Activated CD4-positive, alpha-beta T cell treated with anti-CD3 and anti-CD28 coated beads for 36 hours (primary cell): ENCODE data around the gene GLYATL1B. TPM values are rescaled to one million over a fixed set of nuclear protein-coding genes. Genes with fewer than 3 reads are reported as not detected.
"Not testable (repeated sequence)": the region's sequence is repeated elsewhere in the genome, so short reads cannot be mapped to it uniquely, and the experiment has no call there.

Experiments used
- ATAC-seq: fragments of 200-7000 bp; cut with Tn5 transposase; one replicate; pipeline ENCODE4 v1.10.0; 2021; ENCODE audit warnings: mild to moderate bottlenecking, moderate library complexity
- CTCF ChIA-PET: fragments of 350-600 bp; sonication (Branson Sonifier 250); formaldehyde crosslinking; loops from one replicate; lab custom pipeline; 2021; ENCODE audit warnings: antibody characterized with exemption; lab: Charles Lee
- POLR2A ChIA-PET: fragments of 350-600 bp; sonication (Branson Sonifier 250); formaldehyde crosslinking; loops from one replicate; lab custom pipeline; 2021; ENCODE audit warnings: antibody characterized with exemption, inconsistent platforms; lab: Charles Lee
- DNase-seq: peaks from one replicate; pipeline ENCODE4 v3.0.0-alpha.2; 2020
- H3K27ac Mint-ChIP-seq: one replicate; pipeline ENCODE4 v1.8.0; 2021; ENCODE audit warnings: mixed read lengths
- H3K27me3 Mint-ChIP-seq: one replicate; pipeline ENCODE4 v1.8.0; 2021; ENCODE audit warnings: mixed read lengths
- H3K36me3 Mint-ChIP-seq: one replicate; pipeline ENCODE4 v1.8.0; 2021; ENCODE audit warnings: low read depth, mixed read lengths
- H3K4me1 Mint-ChIP-seq: one replicate; pipeline ENCODE4 v1.8.0; 2021; ENCODE audit warnings: mixed read lengths
- H3K4me3 Mint-ChIP-seq: one replicate; pipeline ENCODE4 v1.8.0; 2021; ENCODE audit warnings: mild to moderate bottlenecking, moderate library complexity, mixed read lengths
- H3K9me3 Mint-ChIP-seq: one replicate; pipeline ENCODE4 v1.8.0; 2021; ENCODE audit warnings: low read depth, mixed read lengths
- intact Hi-C, 2 experiments: fragments of 100-400 bp; cut with DNase I in 1 of 2; cut with micrococcal nuclease in 1 of 2; formaldehyde crosslinking; loops; one replicate each; pipeline versions ENCODE4 v1.14.2 to v1.15.1; 2022 to 2024; cut with DNase I, micrococcal nuclease
- total RNA-seq, 2 experiments: library from RNA; stranded (reverse); gene quantifications; one replicate each; pipeline ENCODE4 v1.2.3, GENCODE V29; 2021

The GLYATL1B gene
- total RNA-seq, 2 experiments from 2014 or later: not detected

DNA sequence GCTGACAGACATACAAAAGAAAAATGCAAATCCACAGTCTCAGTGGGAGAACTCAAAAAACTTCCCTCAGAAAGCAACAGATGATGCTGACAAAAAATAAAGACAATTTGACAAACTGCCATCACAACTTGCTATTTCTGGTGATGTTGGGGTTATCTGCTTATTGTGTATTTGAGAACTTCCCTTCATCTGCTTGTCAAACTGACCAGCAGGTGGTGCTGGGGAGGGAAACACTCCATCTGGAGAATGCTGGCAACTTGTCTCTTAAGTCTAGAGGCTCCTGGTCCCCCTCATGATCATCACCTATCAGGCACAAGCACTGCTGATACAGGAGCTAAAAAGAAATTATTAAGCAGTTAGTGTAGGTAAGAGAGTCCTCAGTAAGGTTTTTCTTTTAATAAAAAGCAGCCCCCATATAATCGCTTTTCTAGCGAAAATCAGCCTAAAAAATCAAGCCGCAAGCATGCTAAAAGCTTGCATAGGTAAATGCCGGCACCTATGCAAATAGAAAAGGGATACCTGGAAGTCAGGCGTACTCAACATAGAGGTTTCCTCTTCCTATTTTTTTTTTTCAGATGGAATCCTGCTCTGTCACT, 11.1 kb downstream of the GLYATL1B start:
- H3K4me3 Mint-ChIP-seq: no peak overlapping the region
- peaks cover 9% of the 10 kb centered on the region for H3K4me1 Mint-ChIP-seq
- CTCF ChIA-PET: interaction anchor here (0.6 to 4.1 kb wide), 10 partner anchors 9 to 74 kb away, joined by 3 to 33 read pairs (median 4); partner anchors contain the start of gene FAM111B
- ATAC-seq: peak; percentile 77
- no peak overlapping the region for H3K27ac Mint-ChIP-seq
- DNase-seq: peak; percentile 79
- H3K9me3 Mint-ChIP-seq: no peaks in the 10 kb centered on the region
- POLR2A ChIA-PET: interaction anchor here (0.7 kb wide), 1 partner anchor 63 kb away, joined by 6 read pairs; no protein-coding TSS in a partner anchor
- peaks cover 21% of the 10 kb centered on the region for H3K27me3 Mint-ChIP-seq
- no peaks in the 10 kb centered on the region for H3K36me3 Mint-ChIP-seq
- intact Hi-C loops: loop anchor here (1.0 kb wide), 3 partner anchors 38 to 61 kb away; no protein-coding TSS in a partner anchor

DNA sequence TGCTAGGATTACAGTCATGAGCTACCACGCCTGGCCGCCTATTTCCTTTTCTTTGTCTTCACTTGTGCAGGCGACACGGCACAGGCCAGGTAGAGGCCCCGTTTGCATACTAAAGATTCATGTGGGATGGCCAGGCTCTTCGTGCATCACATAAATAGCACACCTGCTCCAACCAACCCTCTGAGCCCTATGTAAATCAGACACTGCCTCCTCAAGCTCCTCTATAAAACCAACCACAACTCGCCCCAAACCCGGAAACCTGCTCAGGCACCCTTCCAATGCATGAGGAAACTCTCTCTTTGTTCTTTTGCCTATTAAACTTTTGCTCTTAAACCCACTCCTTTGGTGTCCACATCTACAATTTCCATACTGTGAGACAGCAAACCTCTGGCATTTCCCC, 11.8 kb downstream of the GLYATL1B start:
- H3K27ac Mint-ChIP-seq, POLR2A ChIA-PET, H3K36me3 Mint-ChIP-seq, ATAC-seq, DNase-seq, H3K9me3 Mint-ChIP-seq, H3K4me3 Mint-ChIP-seq: not testable (repeated sequence)
- Mint-ChIP-seq H3K27me3 (peaks cover 20% of the 10 kb centered on the region), H3K4me1 (peaks cover 13% of the 10 kb centered on the region)
- intact Hi-C loops: loop anchor here (1.0 kb wide), 3 partner anchors 37 to 60 kb away; no protein-coding TSS in a partner anchor
- CTCF ChIA-PET: interaction anchor here (0.6 to 4.1 kb wide), 9 partner anchors 8 to 73 kb away, joined by 3 to 33 read pairs (median 4); partner anchors contain the start of gene FAM111B

DNA sequence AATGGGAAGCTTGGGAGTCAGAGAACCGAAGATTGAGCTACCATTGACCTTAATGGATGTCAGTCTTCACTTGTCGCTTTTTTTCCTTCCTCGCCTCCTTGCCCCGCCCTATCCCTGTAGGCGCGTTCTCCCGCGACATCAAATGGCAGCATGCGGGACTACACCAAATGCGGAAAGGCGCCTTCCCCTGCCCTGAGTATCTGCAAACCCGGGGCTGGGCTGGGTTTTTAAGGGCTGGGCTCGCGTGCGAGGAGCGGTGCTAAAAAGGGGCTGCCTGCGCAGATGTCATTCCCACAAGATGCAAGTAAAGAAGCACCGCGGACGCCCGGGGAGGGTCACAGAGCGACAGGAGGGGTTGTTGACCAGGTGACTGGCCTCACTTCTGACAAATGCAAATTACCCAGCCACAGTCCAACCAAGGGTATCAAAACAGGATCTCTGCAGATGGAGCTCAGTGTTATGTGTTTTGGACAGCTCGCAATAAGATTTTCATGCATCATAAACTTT, 16.2 kb downstream of the GLYATL1B start:
- peaks cover 34% of the 10 kb centered on the region for H3K27me3 Mint-ChIP-seq
- no peaks in the 10 kb centered on the region for H3K9me3 Mint-ChIP-seq
- H3K27ac Mint-ChIP-seq: peak overlapping the region; percentile 8
- ChIA-PET CTCF (interaction anchor here (0.6 to 3.2 kb wide), 3 partner anchors 33 to 56 kb away, joined by 3 to 16 read pairs (median 9); no protein-coding TSS in a partner anchor), POLR2A (no interaction called here)
- peak overlapping the region; percentile 64 for H3K4me3 Mint-ChIP-seq
- H3K4me1 Mint-ChIP-seq: peaks cover 33% of the 10 kb centered on the region
- H3K36me3 Mint-ChIP-seq: peaks cover 2% of the 10 kb centered on the region
- ATAC-seq (peak; percentile 60), DNase-seq (peak; percentile 86)
- intact Hi-C loops: no loop called here

DNA sequence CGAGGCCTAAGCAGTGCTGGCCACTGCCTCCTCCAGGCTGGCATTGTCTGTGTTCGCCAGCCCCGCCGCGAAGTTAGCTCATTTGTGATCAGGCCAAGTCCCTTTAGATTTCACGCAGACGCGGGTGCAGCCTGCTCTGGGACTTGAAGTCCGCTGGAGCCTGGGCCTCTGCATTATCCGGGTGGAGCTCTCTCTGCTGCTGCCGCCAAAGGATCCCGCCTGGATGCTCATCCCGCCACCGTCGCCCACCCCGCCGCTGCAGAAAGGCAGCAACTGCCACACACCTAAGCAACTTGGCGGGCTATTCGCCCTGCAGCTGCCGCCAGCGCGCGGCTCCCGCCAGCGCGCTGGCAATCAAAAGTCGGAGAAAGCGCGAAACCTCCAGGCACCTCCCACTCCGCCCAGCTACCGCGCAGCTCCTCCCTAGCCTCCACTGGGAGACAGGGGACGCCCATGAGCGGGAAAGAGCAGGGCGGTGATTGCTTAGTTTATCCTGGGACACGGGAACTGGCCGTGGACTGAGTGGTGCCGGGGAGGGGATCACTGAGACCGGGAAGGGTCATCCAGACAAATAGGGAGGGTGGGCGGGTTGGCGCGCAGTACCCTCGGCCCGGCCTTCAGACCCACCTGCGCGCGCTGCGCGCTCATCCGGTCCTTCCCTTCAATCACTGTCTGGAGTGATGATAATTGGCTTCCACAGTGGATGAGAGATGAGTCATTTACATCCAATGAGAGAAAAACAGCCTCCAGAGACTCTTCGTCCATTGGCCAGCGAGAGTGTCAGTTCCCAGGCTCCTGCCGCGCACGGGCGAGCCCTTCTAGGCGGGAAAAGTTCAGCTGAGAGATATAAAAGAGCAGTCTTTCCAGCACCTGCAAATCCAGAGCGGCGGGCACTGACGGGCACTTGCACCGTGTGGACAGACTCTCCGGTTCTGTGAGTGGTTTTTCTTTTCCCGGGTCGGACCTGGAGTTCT, 20.5 kb downstream of the GLYATL1B start, which contains the start of gene FAM111B:
FAM111B (plus strand) TSS at position 875 of the 974 bp plus-strand sequence. CDS start 2,389 bp downstream, outside the sequence.
- Mint-ChIP-seq H3K27ac (peak within 1 kb of the TSS; percentile 64), H3K27me3 (peaks cover 23% of the 10 kb centered on the region), H3K4me3 (peak within 1 kb of the TSS; percentile 79), H3K4me1 (peaks cover 54% of the 10 kb centered on the region), H3K36me3 (peaks cover 28% of the 10 kb centered on the region), H3K9me3 (no peaks in the 10 kb centered on the region)
- ATAC-seq: peak; percentile 87
- peak; percentile 86 for DNase-seq
- intact Hi-C loops: loop anchor here (1.0 to 2.0 kb wide), 3 partner anchors 36 to 528 kb away; partner anchors contain the start of genes FAM111A (in 2 of the 2) and ZFP91 (in 1 of the 2)
- ChIA-PET POLR2A (interaction anchor here (0.6 to 1.7 kb wide), 4 partner anchors 36 to 452 kb away, joined by 3 to 7 read pairs (median 5); partner anchors contain the start of genes DTX4 and FAM111A), CTCF (interaction anchor here (0.7 to 3.4 kb wide), 13 partner anchors 10 to 562 kb away, joined by 3 to 24 read pairs (median 4); partner anchors contain the start of genes DTX4, FAM111A and PATL1)

DNA sequence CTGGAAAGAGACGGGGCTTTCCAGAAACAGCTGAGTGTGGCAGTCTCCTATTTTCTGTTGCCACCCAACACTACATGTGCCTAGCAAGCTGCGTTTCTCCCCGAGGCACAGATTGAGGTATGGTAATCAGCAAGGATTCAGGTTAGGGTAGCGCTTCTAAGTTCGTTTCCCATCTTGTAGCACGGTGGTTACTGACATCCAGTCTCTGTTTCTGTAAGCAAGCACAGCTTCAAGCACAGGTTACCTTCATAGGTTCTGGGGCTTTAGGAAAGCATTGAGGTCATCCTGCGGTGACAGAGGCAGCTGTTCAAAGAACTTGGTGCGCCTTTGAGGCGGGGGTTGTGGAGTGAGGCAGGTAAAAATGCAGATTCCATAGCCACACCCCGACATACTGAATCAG, 21.6 kb downstream of the GLYATL1B start:
- H3K27me3 Mint-ChIP-seq: peaks cover 23% of the 10 kb centered on the region
- not testable (repeated sequence) for H3K9me3 Mint-ChIP-seq
- ChIA-PET CTCF (interaction anchor here (0.7 to 3.4 kb wide), 9 partner anchors 28 to 561 kb away, joined by 3 to 24 read pairs (median 4); partner anchors contain the start of gene PATL1), POLR2A (interaction anchor here (1.0 to 1.7 kb wide), 3 partner anchors 35 to 41 kb away, joined by 3 to 7 read pairs (median 4); partner anchors contain the start of gene FAM111A)
- H3K36me3 Mint-ChIP-seq: peaks cover 36% of the 10 kb centered on the region
- H3K4me1 Mint-ChIP-seq: peaks cover 48% of the 10 kb centered on the region
- peak overlapping the region; percentile 79 for H3K4me3 Mint-ChIP-seq
- DNase-seq (peak; percentile 53), ATAC-seq (peak; percentile 21)
- intact Hi-C loops: loop anchor here (2.0 kb wide), 2 partner anchors 45 to 529 kb away; partner anchors contain the start of gene ZFP91 (in 1 of the 2)
- peak overlapping the region; percentile 64 for H3K27ac Mint-ChIP-seq

DNA sequence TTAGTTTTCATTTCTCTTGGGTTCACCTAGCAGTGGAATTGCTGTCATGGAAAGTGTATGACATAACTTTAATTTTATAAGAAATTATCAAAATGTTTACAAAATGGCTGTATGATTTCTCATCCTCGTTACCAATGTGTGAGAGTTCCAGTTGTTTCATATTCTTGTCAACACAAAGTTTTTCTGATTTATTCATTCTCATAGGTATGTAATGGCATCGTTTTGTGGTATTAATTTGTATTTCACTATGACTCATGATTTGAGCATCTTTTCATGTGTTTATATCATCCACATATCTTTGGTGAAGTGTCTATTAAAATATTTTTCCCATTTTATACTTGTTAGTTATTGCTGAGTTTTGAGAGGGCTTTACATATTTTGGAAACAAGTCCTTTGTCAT, 26.4 kb downstream of the GLYATL1B start:
- Mint-ChIP-seq H3K36me3 (peaks cover 78% of the 10 kb centered on the region), H3K27me3 (peaks cover 4% of the 10 kb centered on the region), H3K4me1 (peaks cover 27% of the 10 kb centered on the region), H3K27ac (no peak overlapping the region), H3K4me3 (no peak overlapping the region), H3K9me3 (peaks cover 3% of the 10 kb centered on the region)
- intact Hi-C loops: no loop called here
- CTCF ChIA-PET: no interaction called here
- DNase-seq (no peak), ATAC-seq (no peak)
- POLR2A ChIA-PET: no interaction called here

DNA sequence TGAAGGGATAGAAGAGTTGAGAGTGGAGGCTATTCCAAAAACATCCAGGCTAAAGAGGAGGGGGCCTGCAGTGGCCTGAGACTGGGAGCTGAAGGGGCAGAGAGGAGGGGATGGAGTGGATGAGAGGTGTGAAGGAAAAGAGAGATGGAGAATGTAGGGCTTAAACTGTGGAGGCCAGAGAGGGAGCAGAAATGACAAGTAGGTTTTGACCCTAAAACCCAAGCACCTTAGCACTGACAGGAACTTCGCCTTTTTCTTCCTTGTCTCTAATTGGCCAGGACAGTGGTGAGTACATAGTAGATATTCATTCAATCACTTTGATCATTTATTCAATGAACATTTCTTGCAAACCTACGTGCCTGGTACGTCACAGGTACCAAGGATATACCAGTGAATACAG, 28.2 kb downstream of the GLYATL1B start:
- DNase-seq (no peak), ATAC-seq (no peak)
- Mint-ChIP-seq H3K36me3 (peaks cover 83% of the 10 kb centered on the region), H3K4me3 (no peak overlapping the region), H3K9me3 (peaks cover 19% of the 10 kb centered on the region), H3K27ac (no peak overlapping the region), H3K4me1 (peaks cover 11% of the 10 kb centered on the region), H3K27me3 (no peaks in the 10 kb centered on the region)
- ChIA-PET CTCF (interaction anchor here (0.5 kb wide), 1 partner anchor 284 kb away, joined by 3 read pairs; no protein-coding TSS in a partner anchor), POLR2A (no interaction called here)
- intact Hi-C loops: no loop called here

DNA sequence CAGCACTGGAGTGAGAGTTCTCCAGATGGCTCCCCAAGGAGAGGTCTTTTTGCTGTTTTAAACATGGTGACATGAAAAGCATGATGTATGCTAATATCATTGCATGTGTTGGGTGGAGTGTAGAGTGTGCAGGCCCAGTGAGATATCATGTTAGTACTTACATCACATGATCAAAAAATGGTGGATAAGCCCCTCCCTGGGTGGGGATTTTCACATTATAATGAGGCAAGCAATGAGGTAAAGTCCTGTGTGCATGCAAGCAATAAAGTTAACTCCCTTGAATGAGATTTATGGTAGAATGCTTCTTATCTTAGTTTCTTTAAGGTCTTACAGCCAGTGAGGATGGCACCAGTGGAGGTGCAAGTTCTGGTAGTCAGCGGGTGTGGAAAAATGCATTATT, 29.4 kb downstream of the GLYATL1B start:
- H3K27ac Mint-ChIP-seq: no peak overlapping the region
- intact Hi-C loops: no loop called here
- DNase-seq (no peak), ATAC-seq (no peak)
- peaks cover 6% of the 10 kb centered on the region for H3K4me1 Mint-ChIP-seq
- peaks cover 19% of the 10 kb centered on the region for H3K9me3 Mint-ChIP-seq
- H3K4me3 Mint-ChIP-seq: no peak overlapping the region
- POLR2A ChIA-PET: no interaction called here
- peaks cover 75% of the 10 kb centered on the region for H3K36me3 Mint-ChIP-seq
- no peaks in the 10 kb centered on the region for H3K27me3 Mint-ChIP-seq
- CTCF ChIA-PET: no interaction called here

DNA sequence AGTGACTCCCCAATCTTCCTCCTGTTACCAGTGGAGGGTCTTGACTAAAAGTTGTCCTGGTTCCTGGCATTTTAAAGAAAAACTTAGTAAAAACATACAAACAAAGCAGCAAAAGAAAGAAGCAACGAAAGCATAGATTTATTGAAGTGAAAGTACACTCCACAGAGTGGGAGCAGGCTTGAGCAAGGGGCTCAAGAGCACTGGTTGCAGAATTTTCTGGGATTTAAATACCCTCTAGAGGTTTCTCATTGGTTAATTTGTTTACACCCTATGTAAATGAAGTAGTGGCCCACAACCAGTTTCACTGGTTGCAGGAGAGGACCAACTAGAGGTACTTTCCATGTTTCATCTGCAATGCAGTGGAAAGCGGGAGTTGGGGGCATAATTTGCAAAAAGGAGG, 31.7 kb downstream of the GLYATL1B start:
- ChIA-PET CTCF (no interaction called here), POLR2A (no interaction called here)
- H3K27me3 Mint-ChIP-seq: no peaks in the 10 kb centered on the region
- no peak overlapping the region for H3K27ac Mint-ChIP-seq
- ATAC-seq: no peak
- H3K36me3 Mint-ChIP-seq: peaks cover 63% of the 10 kb centered on the region
- no peaks in the 10 kb centered on the region for H3K4me1 Mint-ChIP-seq
- no peak overlapping the region for H3K4me3 Mint-ChIP-seq
- no peak for DNase-seq
- peaks cover 19% of the 10 kb centered on the region for H3K9me3 Mint-ChIP-seq
- intact Hi-C loops: no loop called here

DNA sequence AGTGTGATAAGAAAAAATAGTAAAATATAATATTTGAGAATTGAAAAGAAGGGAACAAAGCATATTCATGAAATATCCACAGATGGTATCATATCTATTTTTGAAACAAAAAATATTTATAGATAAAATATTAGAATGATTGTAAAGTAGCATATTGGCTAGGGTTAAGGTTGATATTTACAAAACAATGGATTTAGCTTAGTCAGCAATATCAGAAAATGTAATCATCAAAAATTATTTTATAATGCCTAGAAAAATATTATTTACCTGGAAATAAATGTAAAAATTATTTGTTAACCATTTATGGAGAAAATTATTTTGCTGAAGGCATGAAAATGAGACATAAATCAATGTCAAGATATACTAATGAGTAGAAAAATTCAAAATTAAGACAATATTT, 33.7 kb downstream of the GLYATL1B start:
- Mint-ChIP-seq H3K4me3 (no peak overlapping the region), H3K4me1 (no peaks in the 10 kb centered on the region), H3K27ac (no peak overlapping the region), H3K36me3 (peaks cover 54% of the 10 kb centered on the region), H3K9me3 (peaks cover 19% of the 10 kb centered on the region), H3K27me3 (no peaks in the 10 kb centered on the region)
- ATAC-seq (no peak), DNase-seq (no peak)
- CTCF ChIA-PET: interaction anchor here (1.2 to 1.7 kb wide), 5 partner anchors 9 to 62 kb away, joined by 3 to 7 read pairs (median 4); no protein-coding TSS in a partner anchor
- intact Hi-C loops: no loop called here
- POLR2A ChIA-PET: no interaction called here
